ENCODE data around the gene FFAR4. TPM values are rescaled to one million over a fixed set of nuclear protein-coding genes. Genes with fewer than 3 reads are reported as not detected.

The FFAR4 gene
- polyA plus RNA-seq, 5 donors: 0.09 to 0.18 (median 0.13) TPM

DNA sequence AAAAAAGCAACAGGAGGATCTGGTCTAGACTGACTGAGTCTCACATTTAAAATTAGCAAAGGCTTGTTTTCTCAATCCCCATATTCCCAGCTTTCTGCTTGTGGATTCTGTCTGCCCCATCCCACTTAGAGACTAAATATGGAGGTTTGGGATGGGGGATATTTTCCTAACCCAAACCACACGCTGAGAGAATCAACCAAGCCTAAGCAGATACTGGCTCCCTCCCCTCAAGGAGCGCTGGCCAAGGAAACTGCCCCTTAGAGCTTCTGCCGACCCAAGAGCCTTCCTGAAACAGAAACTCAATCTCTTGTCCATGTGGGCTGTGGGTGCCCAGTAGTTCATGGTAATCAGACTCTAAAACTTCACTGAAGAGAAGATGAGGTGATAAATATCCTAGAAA is 3.9 kb downstream of the FFAR4 start:
- no peak for DNase-seq

DNA sequence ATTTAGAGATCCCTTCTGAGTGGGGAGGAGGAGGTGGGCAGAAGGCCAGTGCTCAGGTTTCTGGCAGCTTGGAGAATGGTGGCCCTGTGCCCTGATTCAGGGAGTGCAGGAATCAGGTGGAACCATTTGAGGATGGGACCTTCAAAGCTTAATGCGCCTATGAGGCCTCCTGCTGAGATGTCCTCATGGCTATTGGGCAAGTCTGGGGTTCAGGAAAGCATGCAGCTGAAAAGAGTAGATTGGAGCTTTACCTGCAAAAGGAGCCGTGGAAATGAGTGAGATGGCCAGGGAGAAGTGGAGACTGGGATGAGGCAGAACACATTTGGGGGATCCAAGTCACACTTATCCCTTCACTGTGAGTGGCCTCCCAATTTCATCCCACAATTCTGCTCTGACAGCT is 6.1 kb downstream of the FFAR4 start:
- DNase-seq: no peak

DNA sequence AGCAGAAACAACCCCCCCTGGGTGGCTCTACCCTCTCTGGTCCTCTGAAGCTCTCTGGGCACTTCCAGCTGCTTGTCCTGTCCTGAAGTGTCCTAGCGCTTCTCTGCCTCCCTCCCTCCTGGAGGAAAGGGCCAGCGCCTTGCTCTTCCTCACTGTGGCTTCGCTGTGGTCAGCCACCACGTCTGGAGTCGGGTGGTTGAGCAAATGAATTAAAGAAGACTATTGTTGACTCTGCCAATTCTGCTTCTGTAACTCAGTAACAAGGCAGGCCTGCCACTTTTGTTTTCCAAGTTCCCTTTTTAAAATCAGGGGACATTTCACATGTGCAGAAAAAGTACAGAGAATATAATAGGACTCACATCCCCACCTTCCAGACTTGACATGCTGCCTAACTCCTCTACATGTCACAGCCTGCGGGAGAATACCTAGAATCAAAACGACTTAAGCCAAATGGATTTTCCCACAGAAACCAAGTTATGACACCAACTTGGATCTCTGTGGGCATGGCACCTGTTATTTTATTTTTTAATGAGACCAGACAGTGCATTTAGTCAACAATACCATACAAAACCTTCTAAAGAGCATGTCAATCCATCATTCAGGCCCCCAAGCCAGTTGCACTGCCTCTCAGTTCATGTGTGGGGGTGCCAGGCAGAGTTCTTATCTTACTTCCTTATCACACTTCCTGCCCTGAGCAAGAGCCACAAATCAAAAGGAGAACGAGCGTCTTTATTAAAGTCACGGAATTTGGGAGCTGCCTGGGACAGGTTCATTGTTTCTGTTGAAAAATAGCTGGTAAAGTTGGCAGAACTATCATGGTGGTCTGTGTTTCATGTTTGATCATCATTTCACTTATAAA is 6.8 kb downstream of the FFAR4 start:
- no peak for DNase-seq

GRCh38 chr10:93573924-93574323 is 7.5 kb downstream of the FFAR4 start:
- DNase-seq: no peak

DNA sequence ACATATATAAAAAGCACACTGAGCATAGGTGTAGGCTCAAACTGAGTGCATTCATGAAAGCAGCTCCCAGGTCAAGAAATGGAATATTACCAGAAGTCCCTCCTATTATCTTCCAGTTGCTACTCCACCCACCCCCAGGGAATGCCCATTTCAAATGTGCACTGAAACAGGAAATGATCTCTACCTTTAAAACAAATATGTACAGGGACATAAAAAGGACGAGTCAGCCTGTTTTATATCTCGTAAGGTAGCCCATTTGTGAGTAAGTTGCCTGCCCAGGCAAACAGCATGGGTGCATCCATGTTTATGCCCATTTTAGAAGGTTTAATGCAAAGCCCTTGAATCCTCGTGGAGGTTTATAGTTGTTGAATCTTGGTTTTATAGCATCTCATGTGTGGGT is 10.4 kb downstream of the FFAR4 start:
- no peak for DNase-seq

GRCh38 chr10:93577565-93577964 is 11.1 kb downstream of the FFAR4 start:
- no peak for DNase-seq

DNA sequence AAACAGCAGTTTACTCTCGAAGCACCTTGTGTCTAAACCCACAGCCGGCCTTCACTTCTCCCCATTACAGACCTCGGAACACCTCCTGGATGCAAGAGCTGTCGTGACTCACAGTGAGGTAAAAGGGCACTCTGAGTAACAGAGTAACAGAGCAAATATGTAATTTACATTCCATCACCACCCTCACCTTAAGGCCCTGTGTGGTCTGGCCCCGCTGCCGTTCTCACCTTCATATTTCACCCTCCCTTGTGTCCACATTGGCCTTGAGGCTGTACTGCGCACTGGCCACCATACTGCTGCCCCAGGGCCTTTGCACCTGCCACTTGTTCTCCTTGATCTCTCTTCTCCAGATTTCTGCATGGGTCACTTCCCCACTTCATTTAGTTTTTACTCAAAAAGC is 12.6 kb downstream of the FFAR4 start:
- no peak for DNase-seq

GRCh38 chr10:93579985-93580711 is 13.7 kb downstream of the FFAR4 start:
- no peak for DNase-seq

- DNase-seq: no peak
Measured at GRCh38 chr10:93580828-93581227, 14.4 kb downstream of the FFAR4 start.

DNA sequence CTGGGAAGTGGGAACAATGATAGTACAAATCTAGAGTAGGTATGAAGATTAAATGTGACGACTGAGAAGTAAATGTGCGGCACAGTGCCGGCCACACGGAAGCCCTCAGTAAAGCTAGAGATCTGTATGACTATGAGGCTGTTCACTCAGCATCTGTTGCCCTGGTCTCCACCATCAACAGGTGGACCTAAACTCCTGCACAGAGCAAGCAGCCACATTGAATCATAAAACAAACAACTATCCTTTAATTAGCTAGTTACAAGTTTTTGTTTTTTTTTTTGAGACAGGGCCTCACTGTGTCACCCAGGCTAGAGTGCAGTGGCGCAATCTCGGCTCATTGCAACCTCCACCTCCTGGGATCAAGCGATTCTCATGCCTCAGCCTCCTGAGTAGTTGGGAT is 18.0 kb downstream of the FFAR4 start:
- no peak for DNase-seq

- no peak for DNase-seq
Measured at GRCh38 chr10:93589648-93590562, 23.4 kb downstream of the FFAR4 start.

DNA sequence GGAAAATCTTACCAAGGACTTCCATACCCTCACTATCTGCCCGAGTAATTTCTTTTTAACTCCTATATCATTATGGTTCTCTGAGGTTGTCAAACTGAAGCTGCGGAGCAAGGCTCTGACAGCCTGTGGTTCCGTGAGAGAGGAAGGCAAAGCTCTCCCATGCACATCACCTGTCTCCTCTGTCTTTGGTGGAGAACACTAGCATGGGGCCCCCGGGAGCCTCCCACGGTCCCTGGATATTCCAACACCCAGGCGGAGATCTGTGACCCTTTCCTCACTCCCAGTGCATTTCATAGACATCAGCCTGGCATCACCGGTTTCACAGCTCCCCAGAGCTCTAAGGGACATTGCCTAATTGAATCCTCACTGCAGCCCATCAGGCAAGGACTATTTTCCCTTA is 24.2 kb downstream of the FFAR4 start:
- no peak for DNase-seq

DNA sequence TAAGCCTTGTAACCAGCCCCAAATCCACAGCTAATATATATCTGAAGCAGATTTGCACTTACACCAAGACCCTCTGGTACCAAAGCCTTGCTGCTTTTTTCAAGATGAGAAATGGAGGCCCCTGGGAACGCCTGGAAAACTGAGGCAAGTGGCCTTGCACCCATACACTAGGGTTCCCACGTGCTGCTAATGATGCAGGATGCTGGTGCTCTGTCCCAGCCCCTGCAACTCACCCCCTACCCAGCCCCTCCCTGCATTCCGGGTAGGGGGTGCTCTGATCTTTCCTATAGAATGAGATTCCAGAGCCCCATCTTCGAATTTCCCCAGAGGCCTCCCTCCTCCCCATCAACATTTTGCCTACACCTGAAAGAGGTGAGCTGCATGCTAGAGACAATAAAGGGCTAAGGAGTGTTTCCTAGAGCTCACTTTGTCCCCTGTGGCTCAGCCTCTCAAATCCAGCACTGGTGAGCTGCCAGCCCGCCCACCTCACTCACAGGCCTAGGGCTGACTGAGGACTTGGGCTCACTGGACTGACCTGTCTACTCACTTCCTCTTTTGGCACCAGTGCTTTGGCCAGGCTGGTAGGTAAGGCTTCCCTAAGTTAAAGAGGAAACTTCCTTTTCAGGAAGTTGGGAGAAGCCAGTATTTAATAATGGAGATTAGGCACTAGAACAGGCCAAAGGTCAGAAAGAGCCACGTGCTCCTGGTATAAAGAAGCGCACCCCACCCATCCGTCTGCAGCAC is 24.8 kb downstream of the FFAR4 start:
- no peak for DNase-seq

DNA sequence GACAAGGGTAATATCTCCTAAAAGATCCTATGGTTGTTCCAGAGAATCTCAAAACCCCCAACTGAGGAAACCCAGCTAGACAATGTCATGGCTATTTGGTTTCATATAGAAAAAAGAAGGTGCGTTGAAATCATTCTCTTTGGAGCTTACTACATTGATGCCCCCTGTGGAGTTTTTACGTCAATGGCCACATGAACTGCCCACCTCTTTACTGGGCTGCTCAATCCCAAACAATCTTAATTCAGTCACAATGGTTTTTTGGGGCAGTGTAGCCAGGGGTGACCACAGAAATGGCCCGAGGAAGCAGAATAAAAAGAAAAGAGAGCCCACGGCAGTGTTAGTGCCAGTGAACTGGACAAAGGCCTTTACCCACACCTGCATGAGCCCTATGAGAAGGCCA is 26.8 kb downstream of the FFAR4 start:
- DNase-seq: no peak

DNA sequence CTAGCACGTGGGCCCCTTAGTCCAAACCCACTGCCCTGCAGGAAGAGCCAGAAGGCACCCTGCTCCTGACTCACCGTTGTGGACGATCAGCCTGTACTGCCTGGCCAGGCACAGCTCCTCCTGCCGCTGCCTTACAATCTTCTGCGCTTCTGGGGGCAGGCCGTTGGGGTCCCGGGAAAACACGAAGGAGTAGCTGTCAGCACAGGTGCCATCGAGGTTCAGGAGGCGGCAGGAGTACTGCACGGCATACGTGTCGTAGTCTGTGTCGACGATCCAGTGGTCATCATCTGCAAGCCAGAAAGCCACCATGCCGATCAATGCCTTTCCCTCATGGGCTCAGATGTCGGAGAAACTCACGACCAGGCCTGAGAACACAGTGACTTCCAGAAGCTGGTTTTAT is 27.3 kb downstream of the FFAR4 start:
- DNase-seq: no peak

- no peak for DNase-seq
Measured at GRCh38 chr10:93594518-93594917, 28.1 kb downstream of the FFAR4 start.

GRCh38 chr10:93595378-93596161 is 29.1 kb downstream of the FFAR4 start:
- no peak for DNase-seq

- no peak for DNase-seq
Measured at GRCh38 chr10:93596539-93596938, 30.1 kb downstream of the FFAR4 start.

DNA sequence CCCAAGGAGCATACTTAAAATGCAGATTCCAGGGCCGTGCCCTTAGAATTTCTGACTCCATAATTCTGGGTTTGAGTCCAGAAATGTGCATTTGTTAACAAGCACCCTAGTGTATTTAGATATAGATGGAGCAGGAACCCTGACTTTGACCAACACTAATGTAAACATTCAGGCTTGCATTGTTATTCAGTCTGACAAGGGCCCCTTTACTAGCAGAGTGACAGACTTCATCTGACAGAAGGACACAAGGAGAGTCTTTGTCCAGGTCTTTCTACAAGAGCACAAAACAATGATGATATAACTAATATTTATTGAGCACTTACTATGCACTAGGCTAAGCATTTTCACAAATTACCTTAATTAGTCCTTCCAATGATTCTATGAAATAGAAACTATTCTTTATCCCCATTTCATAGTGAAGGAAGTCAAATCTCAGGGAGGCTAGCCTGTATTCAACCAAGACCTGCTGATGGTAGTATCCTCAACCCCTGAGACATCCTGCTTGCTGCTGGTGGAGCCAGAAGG is 30.7 kb downstream of the FFAR4 start:
- no peak for DNase-seq

DNA sequence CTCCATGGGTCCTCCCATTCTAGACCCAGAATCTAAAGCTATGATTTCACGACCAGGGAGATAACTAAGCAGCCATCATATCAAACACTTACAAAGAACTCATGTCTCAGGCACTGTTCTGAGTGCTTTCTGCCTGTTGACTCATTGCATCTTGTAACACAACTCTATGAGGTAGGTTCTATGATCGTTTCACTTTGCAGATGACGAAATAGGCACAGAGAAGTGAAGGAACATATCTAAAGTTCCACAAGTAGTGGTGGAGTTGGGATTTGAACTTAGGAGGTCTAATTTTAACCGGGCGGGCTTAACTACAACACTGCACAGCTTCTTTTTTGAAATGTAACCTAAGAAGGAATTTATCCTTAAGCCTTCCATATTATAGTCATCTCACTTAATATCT is 31.7 kb downstream of the FFAR4 start:
- no peak for DNase-seq

All from right lung (tissue), 5 donors.